Neural cell (in vitro differentiated cells): Measurements from ENCODE around the gene GPC5.

ENCODE experiments used
- EP300 ChIP-seq: fragments of 450-650 bp; conservative IDR thresholded peaks from 2 replicates; pipeline ENCODE4 v1.6.1; 2014; ENCODE audit warnings: antibody characterized with exemption, mild to moderate bottlenecking, moderate library complexity; ENCODE audit not compliant: poor library complexity, severe bottlenecking
- EZH2 ChIP-seq: fragments of 200-600, 300-800 bp; shearing (Covaris generic), sonication (generic); IDR thresholded peaks from 2 replicates; pipeline ENCODE4 v1.6.1; 2014; ENCODE audit warnings: antibody characterized with exemption, low read length, borderline replicate concordance, mild to moderate bottlenecking; ENCODE audit not compliant: insufficient read depth, poor library complexity, severe bottlenecking
- MXI1 ChIP-seq: fragments of 450-650 bp; conservative IDR thresholded peaks from 2 replicates; pipeline ENCODE4 v1.6.1; 2014; ENCODE audit warnings: antibody characterized with exemption, mild to moderate bottlenecking; ENCODE audit not compliant: poor library complexity, severe bottlenecking
- POLR2AphosphoS5 ChIP-seq: IDR thresholded peaks from 2 replicates; pipeline ENCODE4 v1.6.1; 2012
- RAD21 ChIP-seq: fragments of 450-650 bp; conservative IDR thresholded peaks from 2 replicates; pipeline ENCODE4 v1.6.1; 2014; ENCODE audit warnings: antibody characterized with exemption, mild to moderate bottlenecking, moderate library complexity
- REST ChIP-seq: IDR thresholded peaks from 2 replicates; pipeline ENCODE4 v1.6.1; 2012; ENCODE audit warnings: borderline replicate concordance
- SMC3 ChIP-seq: fragments of 450-650 bp; conservative IDR thresholded peaks from 2 replicates; pipeline ENCODE4 v1.6.1; 2014; ENCODE audit warnings: antibody characterized with exemption, mild to moderate bottlenecking, moderate library complexity; ENCODE audit not compliant: poor library complexity
- TF ChIP-seq, protein P1 (sequence below): fragments of 450-650 bp; IDR thresholded peaks from 2 replicates; pipeline ENCODE4 v1.5.1; 2014; ENCODE audit warnings: antibody characterized with exemption, mild to moderate bottlenecking, moderate library complexity; ENCODE audit not compliant: poor library complexity, severe bottlenecking

- TF ChIP-seq EP300, result no peak
- TF ChIP-seq, protein P1, sequence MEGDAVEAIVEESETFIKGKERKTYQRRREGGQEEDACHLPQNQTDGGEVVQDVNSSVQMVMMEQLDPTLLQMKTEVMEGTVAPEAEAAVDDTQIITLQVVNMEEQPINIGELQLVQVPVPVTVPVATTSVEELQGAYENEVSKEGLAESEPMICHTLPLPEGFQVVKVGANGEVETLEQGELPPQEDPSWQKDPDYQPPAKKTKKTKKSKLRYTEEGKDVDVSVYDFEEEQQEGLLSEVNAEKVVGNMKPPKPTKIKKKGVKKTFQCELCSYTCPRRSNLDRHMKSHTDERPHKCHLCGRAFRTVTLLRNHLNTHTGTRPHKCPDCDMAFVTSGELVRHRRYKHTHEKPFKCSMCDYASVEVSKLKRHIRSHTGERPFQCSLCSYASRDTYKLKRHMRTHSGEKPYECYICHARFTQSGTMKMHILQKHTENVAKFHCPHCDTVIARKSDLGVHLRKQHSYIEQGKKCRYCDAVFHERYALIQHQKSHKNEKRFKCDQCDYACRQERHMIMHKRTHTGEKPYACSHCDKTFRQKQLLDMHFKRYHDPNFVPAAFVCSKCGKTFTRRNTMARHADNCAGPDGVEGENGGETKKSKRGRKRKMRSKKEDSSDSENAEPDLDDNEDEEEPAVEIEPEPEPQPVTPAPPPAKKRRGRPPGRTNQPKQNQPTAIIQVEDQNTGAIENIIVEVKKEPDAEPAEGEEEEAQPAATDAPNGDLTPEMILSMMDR, result no peak
- no peak for TF ChIP-seq EZH2
- no peak for TF ChIP-seq MXI1
- TF ChIP-seq POLR2AphosphoS5, result no peak
- TF ChIP-seq SMC3, result no peak
- no peak for TF ChIP-seq RAD21
- TF ChIP-seq REST, result no peak
These were observed 922.8 kb downstream of the GPC5 start for GRCh38 chr13:92321174-92321573.
